HepG2 (cell line): ENCODE measurements around the gene CPPED1.

Experiments used
- ARID5B ChIP-seq: IDR thresholded peaks from 2 replicates; pipeline ENCODE4 v1.4.0; 2020; ENCODE audit warnings: mild to moderate bottlenecking, missing genetic modification reagents
- CEBPZ ChIP-seq: IDR thresholded peaks from 2 replicates; pipeline ENCODE4 v1.6.1; 2012; ENCODE audit warnings: low read length, improper control_type of control experiment
- CTCF ChIP-seq: sonication (generic); formaldehyde crosslinking; IDR thresholded peaks from 2 replicates; pipeline ENCODE4 v1.5.0; 2020; ENCODE audit warnings: mild to moderate bottlenecking, missing genetic modification reagents, moderate library complexity
- DPF2 ChIP-seq: sonication (generic); formaldehyde crosslinking; IDR thresholded peaks from 2 replicates; pipeline ENCODE4 v1.4.0; 2020; ENCODE audit warnings: mild to moderate bottlenecking, low read depth, missing genetic modification reagents, borderline replicate concordance
- HOXD1 ChIP-seq: sonication (generic); formaldehyde crosslinking; IDR thresholded peaks from 2 replicates; pipeline ENCODE4 v1.5.0; 2020; ENCODE audit warnings: missing genetic modification reagents
- ISX ChIP-seq: sonication (generic); formaldehyde crosslinking; conservative IDR thresholded peaks from 2 replicates; pipeline ENCODE4 v1.5.0; 2020; ENCODE audit warnings: missing genetic modification reagents
- MAX ChIP-seq: IDR thresholded peaks from 2 replicates; pipeline ENCODE4 v1.6.1; 2012; ENCODE audit warnings: inconsistent platforms
- POLR2A ChIP-seq, 2 experiments: IDR thresholded peaks; 2 replicates each; pipeline ENCODE4 v1.6.1; 2011; ENCODE audit warnings: low read depth in 2 of 2, low read length in 2 of 2, mild to moderate bottlenecking in 1 of 2, moderate library complexity in 1 of 2; ENCODE audit not compliant: insufficient read depth in 1 of 2
- RBFOX2 ChIP-seq: fragments of 200-400 bp; formaldehyde crosslinking; IDR thresholded peaks from 2 replicates; pipeline ENCODE4 v1.6.1; 2017; ENCODE audit warnings: low read depth, mild to moderate bottlenecking, low read length
- SAFB2 ChIP-seq: sonication (generic); formaldehyde crosslinking; IDR thresholded peaks from 2 replicates; pipeline ENCODE4 v1.5.1; 2020; ENCODE audit warnings: missing genetic modification reagents, low read depth, mild to moderate bottlenecking, borderline replicate concordance
- ZFP37 ChIP-seq: sonication (generic); formaldehyde crosslinking; IDR thresholded peaks from 2 replicates; pipeline ENCODE4 v1.4.0; 2020; ENCODE audit warnings: missing genetic modification reagents, borderline replicate concordance

- TF ChIP-seq SAFB2 (CRISPR knock-in tag) = no peak
- no peak for TF ChIP-seq CTCF (CRISPR knock-in tag)
- no peak for TF ChIP-seq POLR2A (IDR thresholded peaks at IDR 0.05; ENCODE audit: insufficient read depth in 1 of 2, low read depth in 2 of 2, low read length in 2 of 2)
- TF ChIP-seq CEBPZ = no peak
- no peak for TF ChIP-seq RBFOX2
- no peak for TF ChIP-seq ARID5B (CRISPR knock-in tag)
- TF ChIP-seq HOXD1 (CRISPR knock-in tag) = no peak
- no peak for TF ChIP-seq ISX (CRISPR knock-in tag)
- no peak for TF ChIP-seq DPF2 (CRISPR knock-in tag)
- no peak for TF ChIP-seq ZFP37 (CRISPR knock-in tag)
- no peak for TF ChIP-seq MAX
Measured at GRCh38 chr16:12769525-12769924, 34.2 kb downstream of the CPPED1 start.
